NK-92 (cell line): ENCODE measurements around the gene UGT3A1.
"Not testable (repeated sequence)": the region's sequence is repeated elsewhere in the genome, so short reads cannot be mapped to it uniquely, and the experiment has no call there.

Source experiments
- DNase-seq: peaks from one replicate; lab custom pipeline; 2025; ENCODE audit not compliant: unreplicated experiment; lab: John Stamatoyannopoulos, UW

UGT3A1 gene

GRCh38 chr5:35988529-35988928, 2.7 kb downstream of the UGT3A1 start:
- no peak for DNase-seq

GRCh38 chr5:35987776-35988175, 3.4 kb downstream of the UGT3A1 start:
- no peak for DNase-seq

- DNase-seq = no peak
Observed at GRCh38 chr5:35979715-35980114, 11.5 kb downstream of the UGT3A1 start.

DNA sequence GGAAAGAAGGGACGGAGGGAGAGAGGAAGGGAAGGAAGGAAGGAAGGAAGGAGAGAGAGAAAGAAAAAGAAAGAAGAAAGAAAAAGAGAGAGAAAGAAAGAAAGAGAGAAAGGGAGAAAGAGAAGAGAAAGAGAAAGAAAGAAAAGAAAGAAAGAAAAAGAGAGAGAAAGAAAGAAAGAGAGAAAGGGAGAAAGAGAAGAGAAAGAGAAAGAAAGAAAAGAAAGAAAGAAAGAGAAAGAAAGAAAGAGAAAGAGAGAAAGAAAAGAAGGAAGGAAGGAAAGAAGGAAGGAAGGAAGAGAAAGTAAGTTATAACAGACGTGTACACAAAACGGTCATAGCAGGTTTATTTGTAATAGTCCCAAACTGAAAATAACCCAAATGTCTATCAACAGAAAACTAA, 14.3 kb downstream of the UGT3A1 start:
- not testable (repeated sequence) for DNase-seq

- no peak for DNase-seq
Observed at GRCh38 chr5:35974570-35974969, 16.6 kb downstream of the UGT3A1 start.

- no peak for DNase-seq
Observed at GRCh38 chr5:35971878-35972210, 19.3 kb downstream of the UGT3A1 start.

DNA sequence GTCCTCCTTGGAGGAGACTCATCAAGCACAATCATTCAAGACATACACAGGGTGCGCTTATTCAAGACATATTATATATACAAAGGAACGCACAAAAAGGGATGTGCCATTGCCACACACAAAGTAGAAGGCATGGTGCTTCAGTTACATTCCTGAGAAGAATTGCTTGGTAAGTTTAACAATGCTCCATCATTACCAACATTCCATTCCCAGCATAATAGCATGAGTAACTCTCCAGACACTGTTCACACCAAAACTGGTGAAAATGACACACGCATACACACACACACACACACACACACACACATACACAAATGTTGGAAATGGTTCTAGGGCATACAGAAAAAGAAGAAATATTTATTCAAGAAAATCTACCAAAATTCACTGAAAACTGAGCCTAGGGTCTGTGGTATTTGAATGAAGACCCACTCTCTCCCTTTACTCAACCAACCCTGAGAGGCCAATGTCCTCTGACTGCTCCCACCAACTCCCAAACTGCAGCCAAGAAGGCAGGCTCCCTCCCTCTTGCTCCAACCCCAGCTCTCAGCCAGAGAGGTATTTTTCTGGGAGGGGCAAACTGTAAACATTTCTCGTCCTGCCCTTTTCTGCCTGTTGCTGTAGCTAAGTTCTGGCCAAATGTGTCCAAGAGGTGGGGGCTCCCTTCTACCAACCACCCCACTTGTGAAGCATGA, 19.9 kb downstream of the UGT3A1 start:
- no peak for DNase-seq

- no peak for DNase-seq
Observed at GRCh38 chr5:35963381-35963843, 27.8 kb downstream of the UGT3A1 start.

DNA sequence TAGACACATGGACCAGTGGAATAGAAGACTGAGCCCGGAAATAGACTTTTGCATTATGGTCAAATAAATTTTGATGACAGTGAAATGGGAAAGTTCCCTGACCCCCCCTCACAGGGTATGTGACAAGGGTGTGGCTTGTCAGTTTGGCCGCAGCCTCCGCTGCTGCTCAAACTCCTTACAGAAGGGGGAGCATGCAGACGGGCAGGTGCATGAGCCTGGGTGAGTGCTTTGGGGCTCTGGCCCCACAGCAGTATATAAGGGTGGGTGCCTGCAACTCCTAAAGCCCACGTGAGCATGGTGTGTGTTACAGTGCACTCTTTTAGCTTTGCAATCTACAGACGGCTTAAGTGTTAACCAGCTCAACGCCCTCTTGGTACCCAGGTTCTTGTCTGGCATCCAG, 30.9 kb downstream of the UGT3A1 start:
- DNase-seq = no peak

DNA sequence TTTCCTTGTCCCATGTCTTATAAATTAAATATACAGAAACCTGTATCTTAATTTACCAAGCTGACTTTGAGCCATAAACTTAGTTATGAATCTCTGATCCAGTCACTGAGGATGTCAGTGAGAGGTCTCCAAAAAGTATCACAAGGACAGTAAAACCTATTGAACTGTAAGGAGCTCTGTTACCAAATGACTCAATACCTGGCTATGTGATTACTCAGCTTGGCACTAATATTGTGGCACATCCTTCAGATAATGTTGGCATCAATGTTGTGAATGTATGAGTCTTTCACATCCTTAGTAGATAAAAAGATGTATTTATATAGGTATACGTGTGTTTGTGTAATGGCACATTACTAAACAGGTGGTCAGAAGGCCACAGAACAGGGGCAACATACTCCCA, 34.8 kb downstream of the UGT3A1 start:
- no peak for DNase-seq

GRCh38 chr5:35954175-35954574, 37.0 kb downstream of the UGT3A1 start:
- DNase-seq = no peak

- DNase-seq = no peak
Observed at GRCh38 chr5:35947085-35947484, 44.1 kb downstream of the UGT3A1 start.

- DNase-seq = no peak
Observed at GRCh38 chr5:35939639-35940038, 51.6 kb downstream of the UGT3A1 start.

DNA sequence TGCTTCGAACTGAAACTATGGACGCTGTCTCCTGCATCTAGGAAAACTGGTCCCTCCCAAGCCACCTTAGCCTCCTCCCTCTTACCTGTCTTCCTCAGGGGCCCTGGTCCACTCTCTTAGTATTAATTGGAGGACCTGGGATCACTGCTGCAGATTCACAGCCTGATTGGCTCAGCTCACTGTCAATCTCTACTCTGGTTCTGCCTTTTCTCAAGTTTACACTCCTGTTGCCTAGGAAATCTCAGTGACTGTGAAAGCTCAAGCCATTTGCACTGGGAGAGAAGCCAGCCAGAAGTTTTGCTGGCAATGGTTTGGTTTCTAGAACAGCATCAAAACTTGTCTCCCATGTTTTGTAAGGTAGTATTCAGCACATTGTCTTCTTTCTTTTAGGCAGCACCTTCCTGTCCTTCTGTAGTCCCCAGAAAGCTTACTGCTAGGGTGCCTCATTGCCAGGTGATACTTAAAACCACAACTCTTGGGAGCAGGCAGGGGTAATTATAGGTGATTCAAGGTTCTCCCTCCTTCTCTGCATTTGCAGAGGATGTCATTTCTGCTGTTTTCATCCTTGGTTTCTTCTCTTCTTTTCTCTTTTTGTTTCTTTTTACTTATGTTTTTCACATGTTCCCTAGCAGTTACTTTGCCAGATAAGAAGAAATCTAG, 52.5 kb downstream of the UGT3A1 start, which contains the start of gene CAPSL:
Gene CAPSL, minus strand, starts transcription at position 55 of the 660 bp plus-strand sequence. CDS start 17,502 bp downstream, outside the sequence.
- no peak for DNase-seq

- no peak for DNase-seq
Observed at GRCh38 chr5:35926389-35927051, 64.7 kb downstream of the UGT3A1 start.

DNA sequence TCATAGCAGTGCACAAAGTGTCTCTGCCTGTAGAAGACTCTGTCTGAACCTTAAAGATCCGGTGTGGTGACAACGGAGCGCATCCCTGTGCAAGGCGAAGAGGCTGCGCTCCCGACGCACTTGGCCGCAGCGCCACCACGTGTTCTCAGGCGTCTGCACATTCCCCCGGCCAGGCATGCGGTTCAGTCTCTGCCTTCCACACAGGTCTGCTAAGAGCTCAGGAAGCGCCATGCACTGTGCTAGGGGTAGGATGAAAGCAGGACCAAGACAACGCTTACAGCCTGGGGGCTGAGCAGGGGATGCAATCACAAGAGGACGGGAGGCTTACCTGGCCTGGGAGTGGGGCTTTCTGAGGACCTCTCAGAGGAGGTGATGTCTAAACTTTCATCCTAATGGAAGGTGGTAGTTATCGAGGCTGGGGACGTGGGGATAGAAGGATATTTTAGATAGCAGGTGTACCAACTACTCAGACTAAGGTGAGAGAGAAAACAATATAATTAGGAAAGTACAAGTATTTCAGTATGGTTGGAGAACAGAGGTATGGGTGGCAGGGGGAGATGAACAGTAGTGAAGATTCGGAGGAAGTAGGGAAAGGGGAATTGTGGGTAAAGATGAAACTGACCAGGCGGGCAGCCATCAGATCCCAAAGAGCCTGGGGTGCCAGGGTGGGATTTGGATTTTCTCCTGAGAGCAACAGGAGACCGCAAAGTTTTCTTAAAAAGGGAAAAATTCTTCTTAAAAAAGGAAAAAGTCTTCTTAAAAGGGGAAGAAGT, 66.1 kb downstream of the UGT3A1 start:
- DNase-seq = no peak

DNA sequence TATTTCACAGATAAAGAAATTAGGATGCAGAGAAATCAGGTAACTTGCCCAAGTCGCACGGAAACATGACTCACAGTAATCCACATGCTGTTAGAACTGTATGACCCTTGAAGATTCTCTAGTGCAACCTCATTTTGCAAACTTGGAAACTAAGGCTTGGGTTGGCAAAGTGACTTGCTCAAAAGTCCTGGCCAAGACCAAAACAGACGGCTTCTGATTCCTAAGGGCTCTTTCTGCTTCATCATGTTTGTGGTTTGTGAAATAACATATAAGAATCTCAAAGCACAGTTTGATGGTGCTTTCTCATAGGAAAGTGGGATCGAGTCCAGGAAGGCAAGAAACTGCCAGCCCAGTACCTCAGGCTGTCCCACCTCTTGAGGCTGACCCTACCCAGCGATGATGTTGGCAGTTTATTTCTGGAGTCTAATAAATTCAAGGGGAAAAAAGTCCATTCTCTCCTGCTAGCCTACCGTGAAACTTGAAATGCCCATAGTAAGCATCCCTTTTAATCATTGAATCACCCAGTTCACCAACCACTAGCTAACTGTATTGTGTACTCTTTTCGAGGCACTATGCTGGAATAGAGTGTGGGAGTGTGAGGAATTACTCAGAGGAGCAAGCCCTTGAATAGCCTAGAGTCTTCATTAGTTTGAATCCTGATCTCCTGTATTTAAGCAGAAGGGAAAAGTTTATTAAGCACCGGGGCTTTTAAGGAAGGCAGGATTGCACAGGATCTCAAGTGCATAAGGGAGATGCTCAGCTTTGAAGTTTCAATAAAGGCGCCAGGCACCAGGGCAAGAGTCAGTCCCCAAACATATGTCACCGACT, 66.9 kb downstream of the UGT3A1 start:
- no peak for DNase-seq

DNA sequence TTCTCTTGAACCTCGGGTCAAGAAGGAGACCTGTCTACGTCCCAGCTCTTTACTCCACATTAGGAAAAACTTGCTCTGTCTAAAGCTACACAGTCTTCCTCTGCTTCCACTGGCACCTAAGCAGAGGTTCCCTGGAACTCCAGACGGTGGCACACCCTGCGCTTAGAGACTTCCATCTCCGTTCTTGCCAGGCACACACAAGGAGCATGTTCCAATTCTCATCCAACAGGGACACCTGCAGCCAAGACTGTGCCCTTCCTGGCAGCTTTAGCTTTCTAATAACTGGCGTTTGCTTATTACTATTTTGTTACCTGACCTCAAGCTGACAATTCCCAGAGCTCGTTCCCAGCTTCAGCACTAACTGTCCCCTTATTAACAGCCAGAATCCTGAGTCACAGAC, 68.7 kb downstream of the UGT3A1 start:
- no peak for DNase-seq

- DNase-seq = no peak
Observed at GRCh38 chr5:35921930-35922329, 69.3 kb downstream of the UGT3A1 start.

GRCh38 chr5:35920890-35921289, 70.3 kb downstream of the UGT3A1 start:
- DNase-seq = no peak

DNA sequence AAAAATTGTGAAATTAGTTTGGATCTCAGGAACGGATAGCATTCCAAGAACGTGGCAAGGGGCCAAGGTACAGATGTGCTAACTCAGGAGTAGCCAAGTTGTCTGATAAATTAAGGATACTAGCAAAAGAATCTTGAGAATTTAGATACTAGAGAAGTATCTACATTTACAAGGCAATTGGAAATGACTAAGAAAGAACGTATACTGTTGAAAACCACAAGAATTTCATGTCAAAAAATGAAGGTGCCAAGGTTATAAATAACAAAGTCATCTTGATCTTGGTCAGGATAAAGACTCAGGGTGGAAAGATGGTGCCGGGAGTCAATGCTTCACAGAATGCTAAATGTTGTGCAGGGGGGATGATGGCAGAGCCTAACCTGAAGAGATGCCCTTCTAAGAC, 72.0 kb downstream of the UGT3A1 start:
- DNase-seq = no peak
